H9 (cell line): ENCODE data around the gene ONECUT3. TPM values are rescaled to one million over a fixed set of nuclear protein-coding genes. Genes with fewer than 3 reads are reported as not detected.

Source experiments
- DNase-seq: peaks from one replicate; pipeline ENCODE4 v3.0.0-alpha.2; 2017
- H2AFZ ChIP-seq: one replicate; pipeline ENCODE4 v1.6.1; 2013; ENCODE audit warnings: mild to moderate bottlenecking, low read length, control low read depth, moderate library complexity
- H2AK5ac ChIP-seq: 2 replicates; pipeline ENCODE4 v1.6.1; 2013; ENCODE audit warnings: low read length, control low read depth, mixed read lengths; ENCODE audit not compliant: insufficient read length
- H2BK120ac ChIP-seq: one replicate; pipeline ENCODE4 v1.6.1; 2013; ENCODE audit warnings: low read depth, mild to moderate bottlenecking, low read length, control low read depth, inconsistent platforms; ENCODE audit not compliant: poor library complexity, severe bottlenecking
- H2BK12ac ChIP-seq: 2 replicates; pipeline ENCODE4 v1.6.1; 2013; ENCODE audit warnings: low read length, control low read depth, mixed read lengths, low read depth; ENCODE audit not compliant: insufficient read length
- H2BK15ac ChIP-seq: 2 replicates; pipeline ENCODE4 v1.6.1; 2013; ENCODE audit warnings: low read depth, low read length, control low read depth
- H2BK20ac ChIP-seq: one replicate; pipeline ENCODE4 v1.6.1; 2013; ENCODE audit warnings: low read depth, mild to moderate bottlenecking, low read length, control low read depth, inconsistent platforms; ENCODE audit not compliant: poor library complexity, severe bottlenecking
- H2BK5ac ChIP-seq: 2 replicates; pipeline ENCODE4 v1.6.1; 2013; ENCODE audit warnings: low read length, control low read depth, mixed read lengths; ENCODE audit not compliant: insufficient read length
- H3K14ac ChIP-seq: 2 replicates; pipeline ENCODE4 v1.6.1; 2013; ENCODE audit warnings: low read length, control low read depth; ENCODE audit not compliant: insufficient read depth
- H3K18ac ChIP-seq: 2 replicates; pipeline ENCODE4 v1.6.1; 2013; ENCODE audit warnings: low read depth, mild to moderate bottlenecking, mixed read lengths, low read length, control low read depth; ENCODE audit not compliant: insufficient read length
- H3K23ac ChIP-seq: 2 replicates; pipeline ENCODE4 v1.6.1; 2013; ENCODE audit warnings: low read length, control low read depth, mixed read lengths, low read depth; ENCODE audit not compliant: insufficient read length
- H3K23me2 ChIP-seq: 2 replicates; pipeline ENCODE4 v1.6.1; 2013; ENCODE audit warnings: low read depth, mild to moderate bottlenecking, mixed read lengths, low read length, control low read depth; ENCODE audit not compliant: insufficient read length, poor library complexity, severe bottlenecking
- H3K27ac ChIP-seq: 2 replicates; pipeline ENCODE4 v1.5.1; 2013; ENCODE audit warnings: low read length, control low read depth, mixed read lengths, low read depth; ENCODE audit not compliant: insufficient read length
- H3K27me3 ChIP-seq: 2 replicates; pipeline ENCODE4 v1.6.1; 2013; ENCODE audit warnings: low read length, control low read depth, inconsistent platforms; ENCODE audit not compliant: insufficient read depth
- H3K4ac ChIP-seq: 2 replicates; pipeline ENCODE4 v1.6.1; 2013; ENCODE audit warnings: low read depth, mild to moderate bottlenecking, control low read depth, inconsistent platforms, low read length, moderate library complexity
- H3K4me1 ChIP-seq: 2 replicates; pipeline ENCODE4 v1.6.1; 2013; ENCODE audit warnings: low read length, control low read depth, inconsistent platforms; ENCODE audit not compliant: insufficient read depth
- H3K4me2 ChIP-seq: 2 replicates; pipeline ENCODE4 v1.6.1; 2013; ENCODE audit warnings: low read length, control low read depth, mixed read lengths; ENCODE audit not compliant: insufficient read length, insufficient read depth
- H3K56ac ChIP-seq: 2 replicates; pipeline ENCODE4 v1.6.1; 2013; ENCODE audit warnings: low read depth, mild to moderate bottlenecking, mixed read lengths, low read length, control low read depth; ENCODE audit not compliant: insufficient read length
- H3K79me1 ChIP-seq: 2 replicates; pipeline ENCODE4 v1.6.1; 2013; ENCODE audit warnings: low read depth, mild to moderate bottlenecking, moderate library complexity, low read length, control low read depth, inconsistent platforms; ENCODE audit not compliant: insufficient read depth, poor library complexity, severe bottlenecking
- H3K79me2 ChIP-seq: 2 replicates; pipeline ENCODE4 v1.6.1; 2013; ENCODE audit warnings: low read length, control low read depth, inconsistent platforms; ENCODE audit not compliant: insufficient read depth
- H3K9ac ChIP-seq: 2 replicates; pipeline ENCODE4 v1.6.1; 2013; ENCODE audit warnings: low read length, control low read depth, mixed read lengths; ENCODE audit not compliant: insufficient read length; ENCODE audit errors: extremely low read depth
- H3K9me3 ChIP-seq: one replicate; pipeline ENCODE4 v1.6.1; 2013; ENCODE audit warnings: low read depth, low read length, inconsistent platforms; ENCODE audit not compliant: control insufficient read depth
- H3T11ph ChIP-seq: one replicate; pipeline ENCODE4 v1.6.1; 2013; ENCODE audit warnings: mild to moderate bottlenecking, low read length, control low read depth, inconsistent platforms
- H4K20me1 ChIP-seq: one replicate; pipeline ENCODE4 v1.6.1; 2013; ENCODE audit not compliant: control insufficient read depth, insufficient read length, insufficient read depth
- H4K5ac ChIP-seq: 2 replicates; pipeline ENCODE4 v1.6.1; 2013; ENCODE audit warnings: low read depth, mild to moderate bottlenecking, mixed read lengths, low read length, control low read depth; ENCODE audit not compliant: insufficient read length
- H4K8ac ChIP-seq: replicated peaks from 2 replicates; pipeline ENCODE4 v1.6.1; 2013; ENCODE audit warnings: low read length, control low read depth, mixed read lengths, low read depth; ENCODE audit not compliant: insufficient read length
- H4K91ac ChIP-seq: 2 replicates; pipeline ENCODE4 v1.6.1; 2013; ENCODE audit warnings: low read depth, mild to moderate bottlenecking, moderate library complexity, mixed read lengths, low read length, control low read depth; ENCODE audit not compliant: insufficient read length
- H3K27ac Mint-ChIP-seq, 3 experiments: 2 replicates in 2 of 3; 3 replicates in 1 of 3; pipeline ENCODE4 v1.8.0; 2020 to 2021; ENCODE audit warnings: mixed read lengths in 3 of 3, mild to moderate bottlenecking in 1 of 3, moderate library complexity in 1 of 3
- H3K27me3 Mint-ChIP-seq: 2 replicates; pipeline ENCODE4 v1.8.0; 2021; ENCODE audit warnings: low read depth, mild to moderate bottlenecking, moderate library complexity, mixed read lengths
- H3K36me3 Mint-ChIP-seq, 3 experiments: 2 replicates in 2 of 3; 3 replicates in 1 of 3; pipeline ENCODE4 v1.8.0; 2020 to 2021; ENCODE audit warnings: low read depth in 3 of 3, mixed read lengths in 3 of 3; ENCODE audit not compliant: insufficient read depth in 1 of 3
- H3K4me1 Mint-ChIP-seq, 2 experiments: 2 replicates each; pipeline ENCODE4 v1.8.0; 2020; ENCODE audit warnings: mixed read lengths in 2 of 2
- H3K4me3 Mint-ChIP-seq, 2 experiments: 2 replicates in 1 of 2; 3 replicates in 1 of 2; pipeline ENCODE4 v1.8.0; 2020 to 2021; ENCODE audit warnings: mild to moderate bottlenecking in 2 of 2, mixed read lengths in 2 of 2, moderate library complexity in 1 of 2
- H3K9me3 Mint-ChIP-seq, 2 experiments: 2 replicates in 1 of 2; 3 replicates in 1 of 2; pipeline ENCODE4 v1.8.0; 2020; ENCODE audit warnings: mild to moderate bottlenecking in 2 of 2, mixed read lengths in 2 of 2, moderate library complexity in 1 of 2
- CTCF ChIP-seq: fragments of 200-600 bp; sonication (generic); conservative IDR thresholded peaks from 3 replicates; pipeline ENCODE4 v1.8.0; 2021; ENCODE audit warnings: antibody characterized with exemption, mild to moderate bottlenecking
- WGBS: extraction: QIAGEN DNeasy Blood & Tissue Kit; methylation state at CpG from one replicate; pipeline ENCODE4 v1.1.7; 2013; ENCODE audit warnings: missing lambda C conversion rate, low lambda C conversion rate, mixed read lengths; ENCODE audit not compliant: insufficient read length; ENCODE audit errors: extremely low coverage; 5-methylcytosine and 5-hydroxymethylcytosine counted together
- total RNA-seq: library from RNA; stranded (reverse); gene quantifications from 2 replicates; pipeline ENCODE4 v1.2.1, GENCODE V29; 2021

Gene ONECUT3
- total RNA-seq, 1 experiment from 2014 or later = 0.04 TPM

GRCh38 chr19:1725100-1726064 lies 27.9 kb upstream of the ONECUT3 start:
- H3K27ac Mint-ChIP-seq = no peak overlapping the region
- Histone ChIP-seq H3K79me1 (no peaks in the 10 kb centered on the region), H3K4ac (no peak overlapping the region), H4K20me1 (no peaks in the 10 kb centered on the region), H2AFZ (no peak overlapping the region), H3K23me2 (peaks cover 8% of the 10 kb centered on the region), H2BK120ac (no peak overlapping the region), H3K79me2 (no peaks in the 10 kb centered on the region), H3K23ac (no peak overlapping the region), H2BK15ac (no peak overlapping the region), H4K8ac (no peak overlapping the region), H3K18ac (no peak overlapping the region), H3K4me2 (peak overlapping the region; percentile 50), H3K9ac (no peak overlapping the region), H3K27me3 (peaks cover 2% of the 10 kb centered on the region; the same call in 1 of the 2 replicates), H3T11ph (no peak overlapping the region), H3K9me3 (no peaks in the 10 kb centered on the region), H4K5ac (no peak overlapping the region), H2BK5ac (no peak overlapping the region), H2AK5ac (no peak overlapping the region), H3K56ac (no peak overlapping the region), H3K4me1 (no peaks in the 10 kb centered on the region; the same call in 1 of the 2 replicates), H4K91ac (no peak overlapping the region), H3K14ac (no peak overlapping the region), H2BK20ac (no peak overlapping the region), H3K27ac (no peak overlapping the region), H2BK12ac (no peak overlapping the region)
- no peaks in the 10 kb centered on the region for H3K36me3 Mint-ChIP-seq
- no peaks in the 10 kb centered on the region; a peak in 1 of 5 replicates for H3K9me3 Mint-ChIP-seq
- WGBS = no CpG with 5 or more reads among the region's 90 CpGs
- H3K4me3 Mint-ChIP-seq = peak overlapping the region; percentile 52 to 74
- peaks cover 0 to 8% of the 10 kb centered on the region in 2 experiments; a peak in 2 of 4 replicates for H3K4me1 Mint-ChIP-seq
- DNase-seq = peak; percentile 88
- no peak for TF ChIP-seq CTCF
- peaks cover 84% of the 10 kb centered on the region for H3K27me3 Mint-ChIP-seq
